Mucosa of rectum (tissue), 2 donors: ENCODE measurements around the gene GLO1.

Experiments
- H3K27ac ChIP-seq, 2 donors: one replicate each; pipeline ENCODE4 v1.7.0; 2013; ENCODE audit warnings: inconsistent platforms in 2 of 2, low read depth in 2 of 2, low read length in 2 of 2
- H3K27me3 ChIP-seq, 2 donors: one replicate each; pipeline ENCODE4 v1.7.0; 2013; ENCODE audit warnings: low read length in 2 of 2; ENCODE audit not compliant: control insufficient read depth in 2 of 2, insufficient read depth in 2 of 2
- H3K36me3 ChIP-seq, 2 donors: one replicate each; pipeline ENCODE4 v1.7.0; 2013; ENCODE audit warnings: low read length in 2 of 2; ENCODE audit not compliant: control insufficient read depth in 2 of 2, insufficient read depth in 2 of 2
- H3K4me1 ChIP-seq, 2 donors: one replicate each; pipeline ENCODE4 v1.7.0; 2013; ENCODE audit warnings: low read length in 2 of 2, mild to moderate bottlenecking in 1 of 2; ENCODE audit not compliant: control insufficient read depth in 2 of 2, insufficient read depth in 2 of 2
- H3K4me3 ChIP-seq, 2 donors: one replicate each; pipeline ENCODE4 v1.7.0; 2013; ENCODE audit warnings: low read length in 2 of 2
- H3K9ac ChIP-seq, 2 donors: one replicate each; pipeline ENCODE4 v1.7.0; 2013; ENCODE audit warnings: low read length in 2 of 2, low read depth in 1 of 2, mild to moderate bottlenecking in 1 of 2
- H3K9me3 ChIP-seq, 2 donors: one replicate each; pipeline ENCODE4 v1.7.0; 2013; ENCODE audit warnings: low read length in 2 of 2; ENCODE audit not compliant: control insufficient read depth in 2 of 2
- donor health status: healthy.
- donor health status: Normal muscosa, but diverticular disease.

Gene GLO1

DNA sequence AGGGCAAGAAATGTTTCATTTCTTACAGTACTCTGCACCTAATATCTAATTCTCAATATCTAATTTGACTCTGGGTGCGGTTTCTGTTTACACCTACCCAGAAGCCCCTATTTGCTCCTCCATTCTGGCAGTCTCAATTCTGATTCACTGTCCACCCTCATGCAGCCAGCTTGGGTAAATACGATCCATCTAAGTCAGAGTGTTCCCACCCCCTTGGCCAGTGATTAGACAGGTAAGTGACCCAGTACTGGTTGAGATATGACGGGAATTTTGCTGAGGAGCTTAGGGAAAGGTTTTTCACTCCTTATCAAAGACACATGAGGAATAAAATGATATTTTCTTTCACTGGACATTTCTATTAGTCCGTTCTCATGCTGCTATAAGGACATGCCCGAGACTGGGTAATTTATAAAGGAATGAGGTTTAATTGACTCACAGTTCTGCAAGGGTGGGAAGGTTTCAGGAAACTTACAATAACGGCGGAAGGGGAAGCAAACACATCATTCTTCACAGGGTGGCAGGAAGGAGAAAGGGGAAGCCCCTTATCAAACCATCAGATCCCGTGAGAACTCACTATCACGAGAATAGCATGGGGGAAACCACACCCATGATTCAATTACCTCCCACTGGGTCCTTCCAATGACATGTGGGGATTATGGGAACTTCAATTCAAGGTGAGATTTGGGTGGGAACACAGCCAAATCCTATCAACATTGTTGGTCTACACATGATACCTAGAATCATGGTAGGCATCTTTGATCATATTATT, 29.4 kb downstream of the GLO1 start:
- Histone ChIP-seq H3K4me3 (no peak overlapping the region), H3K27me3 (no peaks in the 10 kb centered on the region), H3K9me3 (no peaks in the 10 kb centered on the region), H3K36me3 (peaks cover 8 to 11% of the 10 kb centered on the region in 2 donors), H3K9ac (no peak overlapping the region), H3K27ac (no peak overlapping the region), H3K4me1 (no peaks in the 10 kb centered on the region)

DNA sequence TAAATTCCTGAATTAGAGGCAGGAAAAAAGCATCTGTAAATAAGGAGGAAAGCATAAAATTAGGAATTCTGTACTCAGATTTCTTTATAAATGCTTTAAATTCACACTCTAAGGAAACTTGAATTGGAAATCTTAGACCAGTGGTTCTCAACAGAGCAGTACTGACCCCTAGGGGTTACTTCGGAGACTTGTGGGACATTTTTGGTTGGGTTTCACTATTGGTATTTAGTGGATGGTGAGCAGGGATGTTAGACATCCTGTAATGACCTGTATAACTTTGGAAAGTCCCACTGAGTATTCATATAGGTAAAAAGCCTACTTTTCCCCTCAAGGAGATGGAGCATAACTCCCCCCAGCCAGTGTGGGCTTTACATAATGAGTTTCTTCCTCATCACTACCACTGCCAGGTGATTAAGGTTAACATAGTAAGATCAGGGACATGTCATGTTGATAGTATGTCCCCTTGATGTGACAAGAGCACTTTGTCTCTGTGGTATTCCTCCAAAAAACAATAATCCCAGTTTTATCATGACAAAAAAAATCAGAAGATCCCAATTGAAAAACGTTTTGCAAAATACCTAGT, 31.0 kb downstream of the GLO1 start:
- no peak overlapping the region for H3K9ac ChIP-seq
- no peaks in the 10 kb centered on the region for H3K27me3 ChIP-seq
- peaks cover 5 to 9% of the 10 kb centered on the region in 2 donors for H3K36me3 ChIP-seq
- H3K27ac ChIP-seq: no peak overlapping the region
- H3K4me1 ChIP-seq: no peaks in the 10 kb centered on the region
- H3K4me3 ChIP-seq: no peak overlapping the region
- no peaks in the 10 kb centered on the region for H3K9me3 ChIP-seq

DNA sequence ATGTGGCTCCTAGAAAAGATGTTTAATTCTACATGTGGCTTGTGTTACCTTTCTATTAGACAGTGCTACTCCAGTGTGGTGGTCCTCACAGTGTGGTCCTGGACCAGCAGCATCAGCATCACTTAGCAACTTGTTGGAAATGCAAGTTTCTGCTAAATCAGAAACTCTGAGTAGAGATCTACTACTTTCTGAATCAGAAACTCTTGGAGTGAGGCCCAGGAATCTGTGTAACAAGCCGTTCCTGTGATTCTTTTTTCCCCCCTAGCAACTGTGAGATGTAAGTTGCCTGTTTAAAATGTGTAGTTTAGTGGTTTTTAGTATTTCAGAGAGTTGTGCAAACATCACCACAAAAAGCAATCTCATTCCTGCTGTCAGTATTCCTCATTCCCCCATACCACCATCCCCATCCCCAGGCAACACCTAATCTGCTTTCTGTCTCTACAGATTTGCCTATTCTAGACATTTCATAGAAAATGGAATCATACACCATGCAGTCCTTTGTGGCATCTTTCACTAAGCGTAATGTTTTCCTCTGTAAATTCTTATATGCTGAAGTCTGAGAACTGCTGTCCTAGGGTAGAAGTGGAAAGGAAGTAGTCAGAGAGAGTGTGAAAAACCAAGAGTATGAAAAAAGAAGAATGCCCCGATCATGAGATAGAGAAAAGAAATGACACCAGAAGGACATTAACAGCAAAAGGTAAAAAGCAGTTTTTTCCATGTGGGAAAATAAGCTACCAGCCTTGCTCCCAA, 44.4 kb downstream of the GLO1 start:
- no peaks in the 10 kb centered on the region for H3K4me1 ChIP-seq
- no peak overlapping the region for H3K9ac ChIP-seq
- no peaks in the 10 kb centered on the region for H3K27me3 ChIP-seq
- no peak overlapping the region for H3K27ac ChIP-seq
- H3K4me3 ChIP-seq: no peak overlapping the region
- H3K9me3 ChIP-seq: no peaks in the 10 kb centered on the region
- H3K36me3 ChIP-seq: no peaks in the 10 kb centered on the region

DNA sequence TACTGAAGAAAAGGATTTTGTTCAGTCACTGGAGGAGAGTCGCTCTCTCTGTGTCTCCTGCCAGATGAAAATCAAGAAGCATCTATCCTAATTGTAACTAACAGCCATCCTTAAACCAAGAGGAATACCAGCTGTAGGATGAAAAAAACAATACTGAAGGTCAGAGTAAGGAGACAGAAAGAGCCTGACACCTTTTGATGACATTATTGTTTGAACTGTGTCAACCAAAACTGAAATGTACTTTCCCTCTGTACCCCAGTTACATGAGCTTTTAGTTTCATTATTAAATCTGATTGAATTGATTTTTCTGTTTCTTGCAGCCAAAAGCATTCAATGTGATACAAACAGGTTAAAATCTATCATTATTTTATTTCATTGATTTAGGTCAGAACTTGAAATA, 46.0 kb downstream of the GLO1 start:
- Histone ChIP-seq H3K4me3 (no peak overlapping the region), H3K36me3 (no peaks in the 10 kb centered on the region), H3K27me3 (no peaks in the 10 kb centered on the region), H3K9me3 (no peaks in the 10 kb centered on the region), H3K27ac (no peak overlapping the region), H3K4me1 (no peaks in the 10 kb centered on the region), H3K9ac (no peak overlapping the region)

DNA sequence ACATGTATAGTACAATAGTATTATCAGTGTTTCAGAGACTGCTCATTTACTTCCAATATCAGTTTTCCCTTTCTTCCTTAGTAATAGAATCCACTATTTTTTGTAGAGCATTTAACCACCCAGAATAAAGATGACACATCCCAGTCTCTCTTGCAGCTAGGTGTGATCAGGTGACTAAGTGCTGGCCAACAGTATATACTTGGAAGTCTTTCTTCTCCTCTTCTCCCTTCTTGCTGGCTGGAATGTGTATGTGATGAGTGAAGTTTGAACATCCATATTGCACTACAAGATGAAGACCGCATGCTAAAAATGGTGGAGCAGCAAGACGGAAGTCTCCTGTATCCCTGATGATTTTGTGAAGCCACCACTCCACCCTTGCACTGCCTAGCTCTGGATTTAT, 48.7 kb downstream of the GLO1 start:
- no peak overlapping the region for H3K9ac ChIP-seq
- no peaks in the 10 kb centered on the region for H3K9me3 ChIP-seq
- no peaks in the 10 kb centered on the region for H3K36me3 ChIP-seq
- H3K4me1 ChIP-seq: no peaks in the 10 kb centered on the region
- H3K4me3 ChIP-seq: no peak overlapping the region
- H3K27ac ChIP-seq: no peak overlapping the region
- H3K27me3 ChIP-seq: no peaks in the 10 kb centered on the region

DNA sequence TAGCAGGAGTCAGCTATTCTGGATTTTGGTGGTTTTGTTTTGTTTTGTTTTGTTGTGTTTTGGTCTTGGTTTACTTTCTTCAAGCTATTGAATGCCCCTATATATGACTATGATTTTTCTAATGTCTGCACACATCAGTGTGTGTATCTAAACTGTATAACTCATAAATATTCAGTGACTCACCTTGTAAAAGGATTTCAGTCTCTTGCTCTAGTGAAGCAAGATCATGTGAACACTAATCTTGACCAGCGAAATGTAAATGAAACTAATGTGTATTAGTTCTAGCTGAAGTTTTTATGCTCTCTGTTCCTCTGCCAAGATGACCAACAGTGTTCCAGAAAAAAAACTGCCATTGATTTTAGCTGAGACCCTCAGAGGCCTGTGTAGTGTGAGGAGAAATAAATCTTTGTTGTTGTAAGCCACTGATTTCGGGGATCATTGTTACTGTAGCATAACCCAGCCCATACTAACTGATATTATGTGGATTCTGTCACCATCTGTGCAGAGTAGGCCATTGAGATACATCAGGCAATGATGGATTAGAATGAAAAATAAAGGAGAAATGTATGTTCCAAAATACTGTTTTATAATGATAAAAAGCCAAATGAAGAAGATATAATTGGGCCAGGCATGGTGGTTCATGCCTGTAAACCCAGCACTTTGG, 51.7 kb downstream of the GLO1 start:
- no peak overlapping the region for H3K9ac ChIP-seq
- H3K9me3 ChIP-seq: no peaks in the 10 kb centered on the region
- H3K36me3 ChIP-seq: no peaks in the 10 kb centered on the region
- H3K27ac ChIP-seq: no peak overlapping the region
- no peak overlapping the region for H3K4me3 ChIP-seq
- no peaks in the 10 kb centered on the region for H3K4me1 ChIP-seq
- no peaks in the 10 kb centered on the region for H3K27me3 ChIP-seq

DNA sequence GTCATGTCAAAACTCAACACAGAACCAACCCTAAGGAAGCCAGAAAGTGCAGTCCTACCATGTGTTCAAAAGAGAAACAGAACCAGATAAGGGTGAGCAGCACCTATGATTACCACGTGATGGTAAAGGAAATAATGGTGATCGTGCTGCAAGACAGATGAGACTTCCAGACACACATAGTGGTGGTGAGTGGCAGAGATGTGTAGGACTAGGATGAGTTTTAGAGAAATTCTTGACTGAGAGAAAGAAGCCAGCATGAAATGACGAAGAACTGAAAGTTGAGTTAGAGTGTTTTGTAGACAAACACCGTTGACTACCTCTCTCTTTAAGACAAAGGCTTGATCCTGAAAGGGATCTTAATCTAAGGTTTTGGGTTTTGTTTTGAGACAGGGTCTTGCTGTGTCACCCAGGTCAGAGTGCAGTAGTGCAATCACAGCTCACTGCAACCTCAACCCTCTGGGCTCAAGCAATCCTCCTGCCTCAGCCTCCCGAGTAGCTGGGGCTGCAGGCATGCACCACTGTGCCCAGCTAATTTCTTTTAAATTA, 52.7 kb downstream of the GLO1 start:
- Histone ChIP-seq H3K27ac (no peak overlapping the region), H3K4me3 (no peak overlapping the region), H3K9me3 (no peaks in the 10 kb centered on the region), H3K9ac (no peak overlapping the region), H3K27me3 (no peaks in the 10 kb centered on the region), H3K4me1 (no peaks in the 10 kb centered on the region), H3K36me3 (no peaks in the 10 kb centered on the region)

DNA sequence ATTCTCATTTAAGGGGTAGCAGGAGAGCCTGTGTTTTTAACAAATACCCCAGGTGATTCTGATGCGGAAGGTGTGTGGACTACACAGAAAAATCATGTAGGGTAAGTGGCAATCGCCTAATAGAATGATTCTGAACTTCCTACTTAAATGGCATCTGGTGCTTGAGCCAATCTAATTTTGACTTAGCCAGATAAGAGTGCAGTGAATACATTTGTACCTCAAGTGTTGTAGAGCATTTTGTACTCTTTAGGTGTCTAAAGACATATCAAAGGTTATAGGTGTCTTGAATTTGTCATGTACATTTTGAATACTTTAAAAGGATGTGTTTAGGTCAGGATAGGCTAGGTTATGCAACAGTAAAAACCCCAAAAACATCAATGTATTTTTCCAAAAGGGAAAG, 53.2 kb downstream of the GLO1 start:
- no peak overlapping the region for H3K4me3 ChIP-seq

DNA sequence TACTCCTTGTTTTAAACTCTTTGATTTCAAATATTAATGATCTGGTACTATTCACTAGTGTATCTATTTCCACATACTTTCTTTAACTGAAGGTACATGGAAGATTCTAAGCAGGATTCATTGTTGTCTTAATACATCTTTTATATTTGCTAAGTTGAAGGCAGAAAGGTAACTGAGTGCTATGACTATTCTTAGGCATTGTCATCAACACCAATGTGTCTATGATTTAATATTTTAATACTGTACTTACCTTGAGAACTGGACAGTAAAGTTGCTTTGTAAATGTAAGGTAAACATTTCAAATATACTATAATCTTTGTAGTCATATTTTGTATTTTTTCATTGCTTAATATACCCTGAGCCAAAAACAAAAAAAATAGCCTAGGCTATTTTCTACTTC, 54.3 kb downstream of the GLO1 start:
- no peaks in the 10 kb centered on the region for H3K36me3 ChIP-seq
- H3K4me3 ChIP-seq: no peak overlapping the region
- no peak overlapping the region for H3K9ac ChIP-seq
- H3K9me3 ChIP-seq: no peaks in the 10 kb centered on the region
- H3K4me1 ChIP-seq: no peaks in the 10 kb centered on the region
- no peak overlapping the region for H3K27ac ChIP-seq
- H3K27me3 ChIP-seq: no peaks in the 10 kb centered on the region

More for the DNA sequence above, 53.2 kb downstream of the GLO1 start:
- Histone ChIP-seq H3K9me3 (no peaks in the 10 kb centered on the region), H3K9ac (no peak overlapping the region), H3K27ac (no peak overlapping the region), H3K27me3 (no peaks in the 10 kb centered on the region), H3K4me1 (no peaks in the 10 kb centered on the region), H3K36me3 (no peaks in the 10 kb centered on the region)
